Cerebellar nuclear complex (tissue), 1 donor: Measurements from ENCODE around the gene ASB4.
"Not testable (repeated sequence)": the region's sequence is repeated elsewhere in the genome, so short reads cannot be mapped to it uniquely, and the experiment has no call there.

Experiments
- DNase-seq, 2 experiments: peaks; one replicate each; lab custom pipeline; 2025; lab: John Stamatoyannopoulos, UW

ASB4 gene

GRCh38 chr7:95485391-95486123 is at the start of gene ASB4:
Gene ASB4, plus strand, starts transcription at chr7:95485943. Its CDS starts 29 bp downstream, at chr7:95485972.
- DNase-seq, result no peak

GRCh38 chr7:95436407-95436806 is 49.3 kb upstream of the ASB4 start:
- DNase-seq, result no peak

- no peak for DNase-seq
These were observed 45.2 kb upstream of the ASB4 start for GRCh38 chr7:95440394-95441038.

- no peak for DNase-seq
These were observed 44.5 kb upstream of the ASB4 start for GRCh38 chr7:95441042-95441823.

GRCh38 chr7:95444796-95445195 is 40.9 kb upstream of the ASB4 start:
- DNase-seq, result no peak

GRCh38 chr7:95446618-95447017 is 39.1 kb upstream of the ASB4 start:
- no peak for DNase-seq

- no peak for DNase-seq
These were observed 31.2 kb upstream of the ASB4 start for GRCh38 chr7:95454438-95455045.

- DNase-seq, result no peak
These were observed 27.8 kb upstream of the ASB4 start for GRCh38 chr7:95457947-95458346.

GRCh38 chr7:95460653-95461052 is 25.1 kb upstream of the ASB4 start:
- not testable (repeated sequence) for DNase-seq

- no peak for DNase-seq
These were observed 17.7 kb upstream of the ASB4 start for GRCh38 chr7:95467912-95468607.

GRCh38 chr7:95469187-95469586 is 16.6 kb upstream of the ASB4 start:
- no peak for DNase-seq

- DNase-seq, result no peak
These were observed 15.9 kb upstream of the ASB4 start for GRCh38 chr7:95469848-95470247.

GRCh38 chr7:95470452-95470851 is 15.3 kb upstream of the ASB4 start:
- DNase-seq, result no peak

GRCh38 chr7:95471071-95471470 is 14.7 kb upstream of the ASB4 start:
- no peak for DNase-seq

GRCh38 chr7:95472581-95473161 is 13.1 kb upstream of the ASB4 start:
- DNase-seq, result no peak

GRCh38 chr7:95473276-95473985 is 12.3 kb upstream of the ASB4 start:
- DNase-seq, result no peak

GRCh38 chr7:95476072-95476847 is 9.5 kb upstream of the ASB4 start:
- DNase-seq, result no peak

- no peak for DNase-seq
These were observed 8.7 kb upstream of the ASB4 start for GRCh38 chr7:95476904-95477594.

GRCh38 chr7:95478272-95479037 is 7.3 kb upstream of the ASB4 start:
- no peak for DNase-seq
